Measurements from ENCODE around the gene IBA57.

DNA sequence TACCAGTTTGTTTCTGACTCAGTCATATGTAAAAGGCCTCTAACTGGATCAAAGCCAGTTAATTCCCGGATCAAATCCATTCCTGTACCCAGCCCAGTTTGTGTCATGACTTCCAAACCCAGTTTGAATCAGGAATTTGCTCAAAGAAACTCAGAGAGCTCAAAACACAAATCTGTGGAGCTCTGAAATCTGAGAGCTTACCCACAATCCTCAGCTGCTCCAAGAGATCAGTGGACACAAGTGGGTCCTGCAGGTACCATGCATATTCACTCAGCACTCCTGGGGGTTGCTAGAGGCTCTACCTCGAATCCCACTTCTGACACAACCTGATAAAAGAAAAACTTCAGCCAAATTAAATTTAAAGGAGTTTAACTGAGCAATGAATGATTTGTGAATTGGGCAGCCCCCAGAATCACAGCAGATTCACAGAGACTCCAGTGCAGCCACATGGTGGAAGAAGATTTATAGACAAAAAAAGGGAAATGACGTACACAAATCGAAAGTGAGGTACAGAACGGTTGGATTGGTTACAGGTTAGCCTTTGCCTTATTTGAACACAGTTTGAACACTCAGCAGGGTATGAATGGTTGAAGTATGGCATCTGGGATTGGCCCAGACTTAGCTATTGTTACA, 44.6 kb upstream of the IBA57 start:
- TF ChIP-seq, protein P1, sequence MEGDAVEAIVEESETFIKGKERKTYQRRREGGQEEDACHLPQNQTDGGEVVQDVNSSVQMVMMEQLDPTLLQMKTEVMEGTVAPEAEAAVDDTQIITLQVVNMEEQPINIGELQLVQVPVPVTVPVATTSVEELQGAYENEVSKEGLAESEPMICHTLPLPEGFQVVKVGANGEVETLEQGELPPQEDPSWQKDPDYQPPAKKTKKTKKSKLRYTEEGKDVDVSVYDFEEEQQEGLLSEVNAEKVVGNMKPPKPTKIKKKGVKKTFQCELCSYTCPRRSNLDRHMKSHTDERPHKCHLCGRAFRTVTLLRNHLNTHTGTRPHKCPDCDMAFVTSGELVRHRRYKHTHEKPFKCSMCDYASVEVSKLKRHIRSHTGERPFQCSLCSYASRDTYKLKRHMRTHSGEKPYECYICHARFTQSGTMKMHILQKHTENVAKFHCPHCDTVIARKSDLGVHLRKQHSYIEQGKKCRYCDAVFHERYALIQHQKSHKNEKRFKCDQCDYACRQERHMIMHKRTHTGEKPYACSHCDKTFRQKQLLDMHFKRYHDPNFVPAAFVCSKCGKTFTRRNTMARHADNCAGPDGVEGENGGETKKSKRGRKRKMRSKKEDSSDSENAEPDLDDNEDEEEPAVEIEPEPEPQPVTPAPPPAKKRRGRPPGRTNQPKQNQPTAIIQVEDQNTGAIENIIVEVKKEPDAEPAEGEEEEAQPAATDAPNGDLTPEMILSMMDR (IDR thresholded peaks at IDR 0.05), result no peak
- no peak for TF ChIP-seq POLR2A (IDR thresholded peaks at IDR 0.05)
